GM12892 (cell line): ENCODE results near the gene PERCC1.

Source experiments
- POLR2A ChIP-seq: IDR thresholded peaks from 2 replicates; pipeline ENCODE4 v1.6.1; 2011; ENCODE audit warnings: low read depth, low read length, control low read depth
- TAF1 ChIP-seq: IDR thresholded peaks from 2 replicates; pipeline ENCODE4 v1.6.1; 2011; ENCODE audit warnings: low read depth, mild to moderate bottlenecking, control low read depth, low read length, borderline replicate concordance

DNA sequence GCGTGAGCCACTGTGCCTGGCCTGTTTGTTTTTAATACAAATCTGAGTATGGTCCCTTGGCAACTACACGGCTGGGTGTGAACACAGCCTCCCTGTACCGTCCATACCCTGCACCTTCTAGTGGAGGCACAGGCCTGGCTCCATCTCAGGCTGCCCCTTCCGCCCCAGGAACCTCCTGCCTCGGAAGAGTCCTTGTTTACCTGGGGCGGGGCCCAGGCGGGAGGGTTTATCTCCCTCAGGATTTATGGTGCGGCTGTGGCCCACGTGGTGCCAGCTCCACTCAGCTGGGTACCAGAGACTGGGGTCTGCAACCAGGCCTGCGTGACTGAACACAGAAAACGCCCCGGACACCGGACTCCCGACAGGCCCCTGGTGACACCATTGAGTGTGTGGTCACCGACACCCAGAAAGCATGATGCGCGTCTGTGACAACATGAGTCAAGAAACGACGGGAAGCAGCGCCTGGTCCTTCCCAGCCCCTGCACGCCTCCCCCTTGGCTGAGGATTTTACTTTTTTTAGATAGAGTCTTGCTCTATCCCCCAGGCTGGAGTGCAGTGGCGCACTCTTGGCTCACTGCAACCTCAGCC lies 35.3 kb upstream of the PERCC1 start:
- TF ChIP-seq TAF1: no peak
- no peak for TF ChIP-seq POLR2A
